Astrocyte of the cerebellum (primary cell): Measurements from ENCODE around the gene MPG.
"Not testable (repeated sequence)": the region's sequence is repeated elsewhere in the genome, so short reads cannot be mapped to it uniquely, and the experiment has no call there.

Source experiments
- DNase-seq: peaks from one replicate; pipeline ENCODE4 v3.0.0-alpha.2; 2011; ENCODE audit warnings: low read depth
- H3K4me3 ChIP-seq: 2 replicates; pipeline ENCODE4 v1.5.1; 2011; ENCODE audit warnings: mild to moderate bottlenecking, low read depth, low read length, moderate library complexity
- CTCF ChIP-seq: IDR thresholded peaks from 2 replicates; pipeline ENCODE4 v1.5.1; 2012; ENCODE audit warnings: low read length, low read depth, moderate library complexity, mild to moderate bottlenecking; ENCODE audit errors: missing control alignments
- in situ Hi-C: cut with HindIII; loops from 2 replicates; pipeline ENCODE4 v1.10.0; 2017; ENCODE audit warnings: low sequenced_read_pairs

Gene MPG

GRCh38 chr16:120756-121155 is 42.7 kb downstream of the MPG start:
- no peak for TF ChIP-seq CTCF

GRCh38 chr16:122361-122760 is 44.3 kb downstream of the MPG start:
- no peak for DNase-seq
- in situ Hi-C loops = no loop called here
- no peak for TF ChIP-seq CTCF
- H3K4me3 ChIP-seq = no peak overlapping the region

More at GRCh38 chr16:120756-121155, 42.7 kb downstream of the MPG start:
- DNase-seq = no peak
- H3K4me3 ChIP-seq = no peak overlapping the region
- in situ Hi-C loops = no loop called here

GRCh38 chr16:123558-124350 is 45.7 kb downstream of the MPG start:
- in situ Hi-C loops, DNase-seq, H3K4me3 ChIP-seq: not testable (repeated sequence)

GRCh38 chr16:125011-125410 is 47.0 kb downstream of the MPG start:
- in situ Hi-C loops = no loop called here
- TF ChIP-seq CTCF = no peak
- DNase-seq = no peak
- no peak overlapping the region for H3K4me3 ChIP-seq

GRCh38 chr16:129075-129474 is 51.0 kb downstream of the MPG start:
- H3K4me3 ChIP-seq = no peak overlapping the region
- no peak for TF ChIP-seq CTCF
- in situ Hi-C loops = no loop called here
- no peak for DNase-seq

GRCh38 chr16:130533-131173 is 52.6 kb downstream of the MPG start:
- TF ChIP-seq CTCF = no peak
- H3K4me3 ChIP-seq = no peak overlapping the region
- in situ Hi-C loops = no loop called here
- DNase-seq = no peak

- no peak for DNase-seq
- TF ChIP-seq CTCF = no peak
- no peak overlapping the region for H3K4me3 ChIP-seq
- in situ Hi-C loops = no loop called here
Measured at GRCh38 chr16:132120-132519, 54.1 kb downstream of the MPG start.
